GM19193 (cell line): Measurements from ENCODE around the gene APLF.
A peak's percentile ranks its signal among the peaks of the same experiment; 100 is the strongest.

Source experiments
- POLR2A ChIP-seq: IDR thresholded peaks from 4 replicates; pipeline ENCODE4 v1.6.1; 2011; ENCODE audit not compliant: insufficient read depth, insufficient read length; ENCODE audit errors: extremely low read depth

Gene APLF

GRCh38 chr2:68432696-68433658 is 34.4 kb upstream of the APLF start:
- TF ChIP-seq POLR2A: no peak

GRCh38 chr2:68434981-68435380 is 32.4 kb upstream of the APLF start:
- TF ChIP-seq POLR2A: no peak

- no peak for TF ChIP-seq POLR2A
These were observed 31.8 kb upstream of the APLF start for GRCh38 chr2:68435615-68436014.

GRCh38 chr2:68436270-68436669 is 31.1 kb upstream of the APLF start:
- no peak for TF ChIP-seq POLR2A

- peak; percentile 75 for TF ChIP-seq POLR2A
These were observed 28.7 kb upstream of the APLF start for GRCh38 chr2:68438455-68439303.

- TF ChIP-seq POLR2A: no peak
These were observed 26.0 kb upstream of the APLF start for GRCh38 chr2:68441179-68441993.

GRCh38 chr2:68441994-68442322 is 25.4 kb upstream of the APLF start:
- TF ChIP-seq POLR2A: no peak

GRCh38 chr2:68447118-68447517 is 20.3 kb upstream of the APLF start:
- TF ChIP-seq POLR2A: no peak

GRCh38 chr2:68448671-68449653 is 18.4 kb upstream of the APLF start:
- no peak for TF ChIP-seq POLR2A

- no peak for TF ChIP-seq POLR2A
These were observed 15.1 kb upstream of the APLF start for GRCh38 chr2:68452158-68452900.

GRCh38 chr2:68453761-68454360 is 13.5 kb upstream of the APLF start:
- TF ChIP-seq POLR2A: no peak

- TF ChIP-seq POLR2A: no peak
These were observed 12.7 kb upstream of the APLF start for GRCh38 chr2:68454719-68455118.

- TF ChIP-seq POLR2A: no peak
These were observed 11.2 kb upstream of the APLF start for GRCh38 chr2:68456198-68456597.
